HG02610 (cell line): ENCODE data around the gene PADI2.
"Not testable (repeated sequence)": the region's sequence is repeated elsewhere in the genome, so short reads cannot be mapped to it uniquely, and the experiment has no call there.

Experiments used
- ATAC-seq: cut with Tn5 transposase; IDR thresholded peaks from one replicate; pipeline ENCODE4 v1.9.1; 2021; ENCODE audit warnings: mild to moderate bottlenecking, moderate library complexity; ENCODE audit not compliant: unreplicated experiment

The PADI2 gene

GRCh38 chr1:17086751-17087150 lies 32.5 kb downstream of the PADI2 start:
- no peak for ATAC-seq

DNA sequence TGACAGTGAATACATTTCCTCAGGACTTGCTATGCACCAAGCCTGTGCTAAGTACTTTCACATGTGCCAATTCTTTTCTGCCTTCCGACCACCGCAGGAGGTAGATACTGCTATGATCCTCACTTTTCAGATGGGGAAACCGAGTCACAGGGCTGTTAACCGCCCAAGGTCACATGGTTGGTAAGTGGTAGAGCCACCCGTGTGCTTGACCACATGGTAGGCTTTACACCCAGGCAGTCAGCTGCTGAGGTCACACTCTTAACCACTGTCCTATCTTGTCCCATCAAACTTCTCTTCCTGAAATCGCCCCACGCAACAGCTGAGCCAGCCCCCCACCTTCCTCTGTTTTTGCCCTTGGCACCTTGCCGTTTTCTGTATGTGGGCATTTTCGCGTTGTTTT lies 34.5 kb downstream of the PADI2 start:
- no peak for ATAC-seq

DNA sequence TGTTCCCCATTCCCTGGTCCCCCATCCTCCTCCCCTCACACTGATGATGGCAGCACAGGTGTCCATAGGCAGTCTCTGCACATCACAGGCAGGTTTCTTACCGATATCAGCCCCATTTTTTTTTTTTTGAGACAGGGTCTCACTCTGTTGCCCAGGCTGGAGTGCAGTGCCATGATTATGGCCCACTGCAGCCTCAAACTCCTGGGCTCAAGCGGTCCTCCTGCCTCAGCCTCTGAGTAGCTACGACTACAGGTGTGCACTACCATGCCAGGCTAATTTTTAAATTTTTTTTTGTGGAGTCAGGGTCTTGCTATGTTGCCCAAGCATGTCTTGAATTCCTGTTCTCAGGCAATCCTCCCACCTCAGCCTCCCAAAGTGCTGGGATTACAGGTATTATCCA lies 36.5 kb downstream of the PADI2 start:
- no peak for ATAC-seq

DNA sequence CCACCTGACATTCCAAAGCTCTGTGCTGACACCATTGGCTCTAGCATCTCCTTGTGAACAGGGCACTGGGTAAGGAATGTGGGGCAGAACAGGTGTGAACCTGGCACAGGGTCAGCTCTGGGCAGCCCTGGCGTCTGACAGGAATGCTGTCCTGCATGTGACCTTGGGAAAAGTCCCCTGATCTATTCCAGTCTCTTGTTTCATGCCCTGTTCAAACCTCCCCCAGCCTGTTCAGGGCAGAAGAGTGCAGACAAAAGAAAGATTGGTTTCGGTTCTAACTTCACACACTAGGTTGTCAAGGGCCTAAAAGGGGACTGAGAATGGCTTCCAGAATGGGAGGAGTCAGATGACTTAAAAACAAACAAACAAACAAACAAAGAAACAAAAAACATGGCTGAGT lies 37.8 kb downstream of the PADI2 start:
- ATAC-seq: no peak

DNA sequence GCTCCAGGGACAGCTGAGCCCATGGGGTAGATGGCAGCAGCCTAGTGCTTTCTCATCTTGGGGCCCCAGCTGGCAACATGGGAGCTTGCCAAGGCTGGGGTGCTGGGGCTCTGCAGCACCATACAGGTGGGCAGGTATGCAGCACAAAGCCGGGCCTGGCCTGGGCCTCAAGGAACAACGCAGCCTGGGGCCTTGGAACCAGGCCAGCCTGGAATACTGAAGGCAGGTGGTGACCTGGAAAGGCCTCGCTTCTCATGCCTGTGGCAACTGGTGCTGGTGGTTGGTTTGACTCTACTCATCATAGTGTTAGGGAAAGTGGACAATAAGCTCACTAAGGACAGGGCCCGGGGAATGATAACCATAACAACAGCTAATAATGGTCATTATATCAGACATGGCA lies 38.4 kb downstream of the PADI2 start:
- ATAC-seq: no peak

DNA sequence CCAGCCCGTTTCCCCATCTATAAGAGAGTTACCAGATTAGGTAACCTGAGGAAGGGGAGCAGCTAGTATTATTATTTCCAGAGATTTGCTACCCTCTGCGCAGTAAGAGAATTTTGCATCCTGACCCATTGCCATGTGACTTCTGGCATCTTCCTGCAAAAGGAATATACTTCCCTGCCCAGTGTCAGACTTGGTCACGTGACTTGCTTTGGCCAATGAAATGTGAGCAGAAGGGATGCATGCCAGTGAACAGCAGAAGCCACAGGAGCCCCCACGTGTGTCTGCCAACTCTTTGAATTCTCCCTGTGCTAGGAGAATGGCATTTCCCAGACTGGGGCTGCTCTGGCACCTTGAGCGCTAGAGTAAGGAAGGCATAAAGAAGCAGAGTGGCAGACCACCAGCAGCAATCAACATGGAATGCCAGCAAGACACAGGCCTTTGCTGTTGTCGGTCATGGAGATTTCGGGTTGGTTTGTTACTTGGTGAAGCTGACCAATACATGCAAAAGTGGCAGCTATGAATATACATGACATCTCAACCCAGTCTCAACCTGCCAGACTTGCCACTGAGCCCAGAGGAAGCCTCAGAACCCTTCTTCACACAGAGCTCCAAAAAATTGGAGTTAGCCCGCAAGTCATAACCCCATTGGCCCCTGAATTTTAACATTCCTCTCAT lies 39.0 kb downstream of the PADI2 start:
- no peak for ATAC-seq

DNA sequence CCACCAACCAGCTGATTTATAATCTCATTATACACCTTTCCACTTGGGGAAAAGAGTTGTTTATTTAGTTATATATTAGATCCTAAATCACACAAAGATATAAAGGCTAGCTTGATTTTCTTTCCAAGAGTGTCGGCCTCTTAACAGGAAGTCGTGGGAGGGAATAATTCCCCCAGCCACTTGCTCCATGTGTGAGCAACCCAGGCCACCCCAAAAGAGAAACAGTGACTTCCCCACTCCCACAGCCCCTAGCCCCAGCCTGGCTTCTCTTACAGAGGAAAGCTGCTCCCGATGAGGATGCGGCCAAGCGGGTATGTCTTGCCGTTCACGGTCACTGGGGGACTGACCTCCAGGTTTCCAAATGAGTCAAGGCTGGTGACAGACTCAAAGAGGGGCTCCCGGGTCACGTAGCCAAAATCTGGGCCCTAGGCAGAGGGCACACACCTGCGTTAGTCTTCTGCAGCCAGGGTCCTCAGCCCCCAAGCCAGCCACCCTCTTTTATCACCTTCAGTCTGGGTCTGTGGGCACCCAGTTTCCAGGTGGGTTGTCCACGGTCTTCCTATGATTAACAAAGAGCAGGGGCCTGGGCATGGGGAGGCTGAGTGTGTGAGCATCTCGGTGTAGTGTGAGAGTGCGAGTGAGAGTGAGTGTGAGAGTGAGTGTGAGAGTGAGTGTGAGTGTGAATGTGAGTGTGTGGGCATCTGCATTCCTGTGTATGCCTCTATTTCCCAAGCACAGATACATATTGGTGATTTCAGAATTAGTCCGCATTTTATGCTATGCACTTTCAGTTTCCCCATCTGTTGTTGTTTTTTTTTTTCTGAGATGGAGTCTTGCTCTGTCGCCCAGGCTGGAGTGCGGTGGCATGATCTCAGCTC lies 40.0 kb downstream of the PADI2 start:
- ATAC-seq: no peak

GRCh38 chr1:17075470-17076255 lies 43.6 kb downstream of the PADI2 start:
- no peak for ATAC-seq

DNA sequence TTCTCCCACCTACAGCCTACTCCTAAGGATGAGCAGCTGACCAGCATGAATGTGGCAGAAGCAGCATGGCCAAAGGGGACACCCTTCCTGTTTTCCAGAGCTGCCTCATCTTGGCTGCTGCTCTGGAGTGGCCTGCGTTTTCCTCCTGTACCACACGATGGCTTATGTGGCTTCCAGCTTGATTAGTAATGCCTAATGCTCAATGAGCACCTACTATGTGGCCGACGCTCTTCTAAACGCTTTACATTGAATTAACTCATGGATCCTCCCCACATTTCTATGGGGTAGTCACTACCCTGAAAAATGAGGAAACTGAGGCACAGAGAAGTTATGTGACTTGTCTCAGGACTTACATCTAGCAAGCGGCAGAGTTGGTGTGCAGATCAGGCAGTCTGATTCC lies 47.5 kb downstream of the PADI2 start:
- no peak for ATAC-seq

DNA sequence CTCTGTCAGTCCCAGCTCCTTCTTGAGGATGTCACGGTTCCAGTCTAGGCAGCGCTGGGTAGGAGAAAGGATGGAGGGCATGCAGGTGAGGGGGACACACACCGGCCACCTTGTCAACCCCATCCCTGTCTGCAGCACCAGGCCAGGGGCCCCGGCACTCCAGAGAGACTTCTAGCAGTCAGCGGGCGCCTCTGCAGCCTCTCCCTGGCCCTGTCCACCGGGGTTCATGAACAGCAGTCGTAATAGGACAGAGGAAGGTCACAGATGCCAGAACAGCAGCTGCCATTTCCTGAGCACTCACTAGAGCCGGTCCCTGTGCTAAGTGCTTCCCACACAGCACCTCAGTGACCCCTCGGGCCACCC lies 49.1 kb downstream of the PADI2 start:
- ATAC-seq: no peak

GRCh38 chr1:17069452-17070162 lies 49.6 kb downstream of the PADI2 start:
- ATAC-seq: no peak

DNA sequence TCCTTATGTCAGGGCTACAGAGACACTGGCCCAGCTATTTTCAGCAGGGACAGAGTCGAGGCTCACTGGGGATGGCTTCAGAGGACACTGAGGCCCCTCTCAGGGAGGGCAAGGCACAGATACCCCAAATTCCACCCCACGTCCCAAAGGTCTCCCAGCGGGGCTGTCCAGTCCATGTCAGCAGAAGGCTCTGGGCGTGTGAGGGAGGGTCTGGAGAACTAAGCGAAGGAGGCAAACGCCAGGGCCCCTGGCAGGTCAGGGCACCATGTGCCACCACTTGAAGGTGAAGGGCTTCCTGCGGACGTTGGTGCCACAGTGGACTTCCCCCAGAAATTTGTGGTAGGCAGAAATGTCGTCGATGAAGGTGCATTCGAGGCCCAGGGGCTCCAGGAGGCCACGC lies 50.5 kb downstream of the PADI2 start:
- ATAC-seq: no peak

GRCh38 chr1:17067465-17068240 lies 51.6 kb downstream of the PADI2 start:
- no peak for ATAC-seq

GRCh38 chr1:17067069-17067426 lies 52.2 kb downstream of the PADI2 start:
- ATAC-seq: no peak

DNA sequence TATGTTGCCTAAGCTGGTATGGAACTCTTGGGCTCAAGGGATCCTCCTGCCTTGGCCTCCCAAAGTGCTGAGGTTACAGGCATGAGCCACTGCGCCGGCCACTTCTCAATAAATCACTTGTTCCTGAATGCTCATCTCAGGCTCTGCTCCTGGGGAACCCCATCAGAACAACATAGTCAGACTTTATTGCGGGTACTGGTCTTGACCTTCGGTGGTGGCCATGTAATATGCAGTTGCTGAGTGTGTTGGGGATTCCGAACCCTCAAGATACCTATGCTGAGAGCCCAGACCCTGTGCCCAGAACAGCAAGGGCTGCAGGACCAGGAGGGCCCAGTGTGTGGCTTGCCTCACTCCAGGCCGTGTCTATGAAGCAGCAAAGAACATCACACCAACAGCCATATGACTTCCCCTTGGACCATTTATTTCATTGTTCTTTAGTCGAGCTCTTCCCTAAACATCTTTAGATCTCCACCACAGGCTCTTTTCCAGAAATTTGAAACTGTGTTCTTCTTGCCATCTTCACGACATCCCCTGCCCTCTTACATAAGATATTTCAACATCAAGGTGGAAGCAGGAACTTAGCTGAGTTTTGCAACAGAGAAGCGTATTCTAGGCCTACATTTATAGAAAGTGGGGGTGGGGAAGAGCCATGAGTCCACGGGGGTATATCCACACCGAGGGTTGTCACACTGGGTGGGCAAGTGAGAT lies 52.7 kb downstream of the PADI2 start:
- ATAC-seq: no peak

DNA sequence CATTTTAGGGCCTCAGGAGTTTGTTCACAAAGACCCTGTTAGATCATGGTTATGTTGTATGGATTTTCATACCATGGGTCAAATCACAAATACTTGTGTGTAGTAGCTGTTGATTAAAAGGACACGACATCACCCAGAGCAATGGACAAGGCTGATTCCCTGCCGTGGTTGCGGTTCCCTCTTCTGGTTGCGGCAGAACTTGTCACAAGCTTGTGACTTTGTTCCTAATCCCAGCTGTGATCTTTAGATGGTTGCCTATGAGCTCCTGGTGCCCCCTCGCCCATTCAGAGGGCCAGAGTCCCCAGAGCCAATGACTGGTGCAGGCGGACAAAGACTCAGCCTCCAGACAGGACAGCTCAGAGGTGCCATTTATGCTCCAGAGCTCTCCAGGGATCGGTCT lies 53.6 kb downstream of the PADI2 start:
- ATAC-seq: no peak

DNA sequence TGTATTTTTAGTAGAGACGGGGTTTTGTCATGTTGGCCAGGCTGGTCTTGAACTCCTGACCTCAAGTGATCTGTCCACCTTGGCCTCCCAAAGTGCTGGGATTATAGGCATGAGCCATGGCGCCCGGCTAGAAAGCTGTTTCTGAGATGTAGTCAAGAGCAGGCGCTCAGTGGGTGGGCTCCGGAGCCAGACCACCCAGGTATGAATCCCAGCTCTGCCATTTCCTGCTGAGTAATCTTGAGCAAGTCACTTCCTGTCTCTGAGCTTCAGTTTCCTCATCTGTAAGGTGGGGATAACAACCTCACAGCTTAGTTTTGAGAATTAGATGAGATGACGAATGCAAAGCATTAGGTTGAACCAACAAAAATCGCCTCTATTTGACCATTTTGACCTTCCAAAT lies 56.5 kb downstream of the PADI2 start:
- not testable (repeated sequence) for ATAC-seq

GRCh38 chr1:17061892-17062291 lies 57.4 kb downstream of the PADI2 start:
- ATAC-seq: no peak

GRCh38 chr1:17061486-17061885 lies 57.8 kb downstream of the PADI2 start:
- no peak for ATAC-seq

DNA sequence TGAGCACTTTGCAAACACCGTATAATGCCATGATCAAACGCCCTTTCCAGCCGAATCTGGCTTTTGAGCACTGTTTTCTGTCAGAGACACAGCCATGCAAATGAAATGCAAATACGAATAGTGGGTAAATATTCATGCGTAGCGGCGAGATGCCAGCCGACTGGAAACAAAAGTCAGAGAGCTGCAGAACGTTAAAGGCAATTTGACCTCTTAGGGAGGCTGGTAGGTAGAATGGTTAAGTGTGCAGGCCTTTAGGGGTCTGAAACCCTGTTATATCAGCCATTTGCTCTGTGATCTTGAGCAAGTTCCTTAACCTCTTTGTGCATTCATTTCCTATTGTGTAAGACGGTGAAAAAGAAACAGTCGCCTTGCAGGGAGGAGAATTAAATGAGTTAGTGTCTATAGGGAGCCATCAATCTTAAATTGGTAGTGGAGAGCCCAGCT lies 58.9 kb downstream of the PADI2 start:
- no peak for ATAC-seq
